ENCODE results near the gene KRTAP5-11.

The KRTAP5-11 gene

DNA sequence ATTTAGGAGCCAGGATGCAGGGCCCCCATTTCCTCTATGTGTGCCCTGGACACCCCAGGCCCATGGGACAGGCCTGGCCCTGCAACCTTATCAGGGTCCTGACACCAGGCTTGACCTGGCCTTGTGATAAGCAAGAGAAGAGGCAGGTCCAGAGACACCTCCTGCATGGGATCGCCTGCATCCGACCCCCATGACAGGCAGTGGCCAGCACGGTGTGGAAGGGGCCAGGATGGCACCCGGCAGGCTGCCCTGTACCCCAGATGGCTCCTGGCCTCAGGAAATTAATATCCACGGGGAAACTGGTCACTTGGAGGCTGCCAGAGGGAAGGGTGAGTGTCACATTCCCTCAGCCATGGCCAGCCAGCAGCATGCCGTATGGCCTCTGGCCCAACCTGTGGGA, 27.7 kb downstream of the KRTAP5-11 start:
- FAIRE-seq (no peak), DNase-seq (ENCODE audit: insufficient read length, low spot score) (no peak)
- no peak for TF ChIP-seq CTCF (IDR thresholded peaks at IDR 0.05; ENCODE audit: insufficient read depth, missing control alignments)

DNA sequence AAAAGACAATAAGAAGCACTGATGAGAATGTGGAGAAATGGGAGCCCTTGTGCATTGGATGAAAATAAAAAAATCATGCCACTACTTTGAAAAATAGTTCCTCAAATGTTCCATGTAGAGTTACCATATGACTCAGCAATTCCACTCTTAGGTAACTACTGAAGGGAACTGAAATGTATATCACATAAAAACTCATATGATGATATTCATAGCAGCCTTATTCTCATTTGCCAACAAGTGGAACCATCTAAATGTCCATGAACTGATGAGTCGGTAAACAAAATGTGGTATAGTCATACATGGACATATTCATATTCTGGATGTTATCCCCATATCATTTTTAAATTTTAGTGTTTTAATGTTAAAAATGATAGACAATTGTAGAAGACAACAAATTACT, 31.0 kb downstream of the KRTAP5-11 start:
- FAIRE-seq (no peak), DNase-seq (ENCODE audit: insufficient read length, low spot score) (no peak)
- TF ChIP-seq CTCF (IDR thresholded peaks at IDR 0.05; ENCODE audit: insufficient read depth, missing control alignments): no peak

GRCh38 chr11:71548716-71549151, 33.9 kb downstream of the KRTAP5-11 start:
- FAIRE-seq (no peak), DNase-seq (ENCODE audit: insufficient read length, low spot score) (no peak)
- no peak for TF ChIP-seq CTCF (IDR thresholded peaks at IDR 0.05; ENCODE audit: insufficient read depth, missing control alignments)

GRCh38 chr11:71548120-71548519, 34.6 kb downstream of the KRTAP5-11 start, which contains the start of gene KRTAP5-9:
Gene KRTAP5-9, plus strand, starts transcription at chr11:71548420. Its CDS starts 238 bp downstream, at chr11:71548658.
- TF ChIP-seq CTCF (IDR thresholded peaks at IDR 0.05; ENCODE audit: insufficient read depth, missing control alignments): no peak
- FAIRE-seq: no peak
- DNase-seq (ENCODE audit: insufficient read length, low spot score): no peak

GRCh38 chr11:71545405-71545966, 37.2 kb downstream of the KRTAP5-11 start:
- DNase-seq (ENCODE audit: insufficient read length, low spot score): no peak
- FAIRE-seq: no peak
- TF ChIP-seq CTCF (IDR thresholded peaks at IDR 0.05; ENCODE audit: insufficient read depth, missing control alignments): no peak

DNA sequence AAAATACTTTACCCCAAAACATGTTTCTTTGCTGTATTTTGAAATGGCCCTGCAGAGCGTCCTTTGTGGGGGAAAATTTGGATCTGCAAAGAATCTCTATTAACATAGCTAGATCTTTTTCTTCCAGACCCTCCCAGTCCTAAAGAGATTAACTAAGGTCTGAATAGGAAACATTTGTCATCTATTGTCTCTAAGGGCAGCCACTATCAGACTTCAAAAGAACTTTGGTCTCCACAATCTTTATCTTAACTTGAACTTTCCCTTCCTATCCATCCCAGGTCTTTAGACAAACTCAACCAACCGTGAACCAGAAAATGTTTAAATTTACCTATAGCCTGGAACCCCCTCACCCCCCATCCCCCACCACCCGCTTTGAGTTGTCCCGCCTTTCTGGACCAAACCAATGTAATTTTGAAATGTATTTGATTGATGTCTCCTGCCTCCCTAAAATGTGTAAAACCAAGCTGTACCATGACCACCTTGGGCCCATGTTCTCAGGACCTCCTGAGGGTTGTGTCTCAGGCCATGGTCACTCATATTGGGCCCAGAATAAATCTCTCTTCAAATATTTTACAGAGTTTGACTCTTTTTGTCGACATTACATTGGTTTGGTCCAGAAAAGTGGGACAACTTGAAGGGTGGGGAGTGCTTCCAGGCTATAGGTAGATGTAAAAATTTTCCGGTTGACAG, 38.0 kb downstream of the KRTAP5-11 start:
- no peak for TF ChIP-seq CTCF (IDR thresholded peaks at IDR 0.05; ENCODE audit: insufficient read depth, missing control alignments)
- DNase-seq (ENCODE audit: insufficient read length, low spot score) (no peak), FAIRE-seq (no peak)

GRCh38 chr11:71543866-71544265, 38.8 kb downstream of the KRTAP5-11 start:
- FAIRE-seq (no peak), DNase-seq (ENCODE audit: insufficient read length, low spot score) (no peak)
- TF ChIP-seq CTCF (IDR thresholded peaks at IDR 0.05; ENCODE audit: insufficient read depth, missing control alignments): no peak
